H1 (cell line): Measurements from ENCODE around the gene USH1G. TPM values are rescaled to one million over a fixed set of nuclear protein-coding genes. Genes with fewer than 3 reads are reported as not detected.

ENCODE experiments used
- SUZ12 ChIP-seq: fragments of 200-600 bp; sonication (generic); IDR thresholded peaks from 2 replicates; pipeline ENCODE4 v1.6.1; 2012; ENCODE audit warnings: mild to moderate bottlenecking, inconsistent platforms, low read length, moderate library complexity, mixed read lengths
- polyA plus RNA-seq, 7 experiments: library from polyadenylated mRNA; depleted of rRNA in 3 of 7; stranded (reverse) in 5 of 7; unstranded in 2 of 7; fragments of >200 nt in 5 of 7; fragments of 200-250 nt in 2 of 7; gene quantifications; 1 replicate in 5 of 7; 2 replicates in 1 of 7; 4 replicates in 1 of 7; pipeline versions ENCODE4 v1.2.1 to v1.2.3, GENCODE V29; 2011 to 2013; ENCODE audit warnings: missing spikeins in 2 of 7, mixed read lengths in 2 of 7
- total RNA-seq: library from RNA; stranded (reverse); fragmentation: NEBNext Ultra II Directional; extraction: Animal tissue kit (Norgen Biotek cat#: 25700); gene quantifications from 2 replicates; pipeline ENCODE4 v1.2.1, GENCODE V29; 2021
- TF ChIP-seq, protein P1 (sequence below): fragments of 300-600 bp; sonication (generic); IDR thresholded peaks from 2 replicates; pipeline ENCODE4 v1.7.1; 2012; ENCODE audit warnings: low read length, moderate library complexity, mild to moderate bottlenecking, inconsistent platforms; ENCODE audit not compliant: insufficient replicate concordance

The USH1G gene
- total and polyA plus RNA-seq, 2 of the 8 experiments (the other 6 are each of a cell fraction or from before 2014, with no cell fraction given) = 1.6 to 4.3 TPM

DNA sequence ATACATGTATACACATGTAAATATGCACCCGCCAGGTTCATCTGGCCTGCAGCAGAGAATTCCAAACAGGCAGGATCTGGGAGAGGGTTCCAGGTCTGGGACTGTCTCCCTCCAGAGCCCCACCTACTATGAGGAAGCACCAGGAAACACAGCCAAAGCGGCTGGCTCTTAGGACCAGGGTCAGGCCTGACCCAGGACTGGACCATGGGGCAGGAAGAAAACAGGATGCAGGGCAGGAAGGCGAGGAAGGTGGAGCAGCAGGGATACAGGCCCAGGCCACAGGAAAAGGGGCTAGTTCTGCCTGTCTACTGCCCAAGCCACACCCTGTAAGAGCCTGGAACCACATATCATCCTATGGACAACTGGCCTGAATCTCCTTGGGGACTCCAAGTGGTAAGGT lies 47.3 kb upstream of the USH1G start (continued):
- TF ChIP-seq, protein P1, sequence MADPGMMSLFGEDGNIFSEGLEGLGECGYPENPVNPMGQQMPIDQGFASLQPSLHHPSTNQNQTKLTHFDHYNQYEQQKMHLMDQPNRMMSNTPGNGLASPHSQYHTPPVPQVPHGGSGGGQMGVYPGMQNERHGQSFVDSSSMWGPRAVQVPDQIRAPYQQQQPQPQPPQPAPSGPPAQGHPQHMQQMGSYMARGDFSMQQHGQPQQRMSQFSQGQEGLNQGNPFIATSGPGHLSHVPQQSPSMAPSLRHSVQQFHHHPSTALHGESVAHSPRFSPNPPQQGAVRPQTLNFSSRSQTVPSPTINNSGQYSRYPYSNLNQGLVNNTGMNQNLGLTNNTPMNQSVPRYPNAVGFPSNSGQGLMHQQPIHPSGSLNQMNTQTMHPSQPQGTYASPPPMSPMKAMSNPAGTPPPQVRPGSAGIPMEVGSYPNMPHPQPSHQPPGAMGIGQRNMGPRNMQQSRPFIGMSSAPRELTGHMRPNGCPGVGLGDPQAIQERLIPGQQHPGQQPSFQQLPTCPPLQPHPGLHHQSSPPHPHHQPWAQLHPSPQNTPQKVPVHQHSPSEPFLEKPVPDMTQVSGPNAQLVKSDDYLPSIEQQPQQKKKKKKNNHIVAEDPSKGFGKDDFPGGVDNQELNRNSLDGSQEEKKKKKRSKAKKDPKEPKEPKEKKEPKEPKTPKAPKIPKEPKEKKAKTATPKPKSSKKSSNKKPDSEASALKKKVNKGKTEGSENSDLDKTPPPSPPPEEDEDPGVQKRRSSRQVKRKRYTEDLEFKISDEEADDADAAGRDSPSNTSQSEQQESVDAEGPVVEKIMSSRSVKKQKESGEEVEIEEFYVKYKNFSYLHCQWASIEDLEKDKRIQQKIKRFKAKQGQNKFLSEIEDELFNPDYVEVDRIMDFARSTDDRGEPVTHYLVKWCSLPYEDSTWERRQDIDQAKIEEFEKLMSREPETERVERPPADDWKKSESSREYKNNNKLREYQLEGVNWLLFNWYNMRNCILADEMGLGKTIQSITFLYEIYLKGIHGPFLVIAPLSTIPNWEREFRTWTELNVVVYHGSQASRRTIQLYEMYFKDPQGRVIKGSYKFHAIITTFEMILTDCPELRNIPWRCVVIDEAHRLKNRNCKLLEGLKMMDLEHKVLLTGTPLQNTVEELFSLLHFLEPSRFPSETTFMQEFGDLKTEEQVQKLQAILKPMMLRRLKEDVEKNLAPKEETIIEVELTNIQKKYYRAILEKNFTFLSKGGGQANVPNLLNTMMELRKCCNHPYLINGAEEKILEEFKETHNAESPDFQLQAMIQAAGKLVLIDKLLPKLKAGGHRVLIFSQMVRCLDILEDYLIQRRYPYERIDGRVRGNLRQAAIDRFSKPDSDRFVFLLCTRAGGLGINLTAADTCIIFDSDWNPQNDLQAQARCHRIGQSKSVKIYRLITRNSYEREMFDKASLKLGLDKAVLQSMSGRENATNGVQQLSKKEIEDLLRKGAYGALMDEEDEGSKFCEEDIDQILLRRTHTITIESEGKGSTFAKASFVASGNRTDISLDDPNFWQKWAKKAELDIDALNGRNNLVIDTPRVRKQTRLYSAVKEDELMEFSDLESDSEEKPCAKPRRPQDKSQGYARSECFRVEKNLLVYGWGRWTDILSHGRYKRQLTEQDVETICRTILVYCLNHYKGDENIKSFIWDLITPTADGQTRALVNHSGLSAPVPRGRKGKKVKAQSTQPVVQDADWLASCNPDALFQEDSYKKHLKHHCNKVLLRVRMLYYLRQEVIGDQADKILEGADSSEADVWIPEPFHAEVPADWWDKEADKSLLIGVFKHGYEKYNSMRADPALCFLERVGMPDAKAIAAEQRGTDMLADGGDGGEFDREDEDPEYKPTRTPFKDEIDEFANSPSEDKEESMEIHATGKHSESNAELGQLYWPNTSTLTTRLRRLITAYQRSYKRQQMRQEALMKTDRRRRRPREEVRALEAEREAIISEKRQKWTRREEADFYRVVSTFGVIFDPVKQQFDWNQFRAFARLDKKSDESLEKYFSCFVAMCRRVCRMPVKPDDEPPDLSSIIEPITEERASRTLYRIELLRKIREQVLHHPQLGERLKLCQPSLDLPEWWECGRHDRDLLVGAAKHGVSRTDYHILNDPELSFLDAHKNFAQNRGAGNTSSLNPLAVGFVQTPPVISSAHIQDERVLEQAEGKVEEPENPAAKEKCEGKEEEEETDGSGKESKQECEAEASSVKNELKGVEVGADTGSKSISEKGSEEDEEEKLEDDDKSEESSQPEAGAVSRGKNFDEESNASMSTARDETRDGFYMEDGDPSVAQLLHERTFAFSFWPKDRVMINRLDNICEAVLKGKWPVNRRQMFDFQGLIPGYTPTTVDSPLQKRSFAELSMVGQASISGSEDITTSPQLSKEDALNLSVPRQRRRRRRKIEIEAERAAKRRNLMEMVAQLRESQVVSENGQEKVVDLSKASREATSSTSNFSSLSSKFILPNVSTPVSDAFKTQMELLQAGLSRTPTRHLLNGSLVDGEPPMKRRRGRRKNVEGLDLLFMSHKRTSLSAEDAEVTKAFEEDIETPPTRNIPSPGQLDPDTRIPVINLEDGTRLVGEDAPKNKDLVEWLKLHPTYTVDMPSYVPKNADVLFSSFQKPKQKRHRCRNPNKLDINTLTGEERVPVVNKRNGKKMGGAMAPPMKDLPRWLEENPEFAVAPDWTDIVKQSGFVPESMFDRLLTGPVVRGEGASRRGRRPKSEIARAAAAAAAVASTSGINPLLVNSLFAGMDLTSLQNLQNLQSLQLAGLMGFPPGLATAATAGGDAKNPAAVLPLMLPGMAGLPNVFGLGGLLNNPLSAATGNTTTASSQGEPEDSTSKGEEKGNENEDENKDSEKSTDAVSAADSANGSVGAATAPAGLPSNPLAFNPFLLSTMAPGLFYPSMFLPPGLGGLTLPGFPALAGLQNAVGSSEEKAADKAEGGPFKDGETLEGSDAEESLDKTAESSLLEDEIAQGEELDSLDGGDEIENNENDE = no peak
- 0 out of 2 replicates have a peak, but pooled peaks have one; percentile 0 for TF ChIP-seq SUZ12
- TF ChIP-seq, all 59 proteins: peak for 1
